Stimulated activated naive CD8-positive, alpha-beta T cell treated with anti-CD3 and anti-CD28 coated beads, Interleukin-15, amount 100 ng/mL, for 72 hours (primary cell): ENCODE measurements around the gene FBXL2.
"Not testable (repeated sequence)": the region's sequence is repeated elsewhere in the genome, so short reads cannot be mapped to it uniquely, and the experiment has no call there.

Experiments
- ATAC-seq: fragments of 150-1000 bp; cut with Tn5 transposase; 2 replicates; pipeline ENCODE4 v1.10.0; 2021; ENCODE audit warnings: mild to moderate bottlenecking, moderate library complexity
- DNase-seq, 2 donors: peaks; one replicate each; pipeline ENCODE4 v3.0.0; 2021 to 2022
- H3K27ac Mint-ChIP-seq, 2 donors: one replicate each; pipeline ENCODE4 v1.8.0; 2022; ENCODE audit warnings: mild to moderate bottlenecking in 2 of 2, mixed read lengths in 2 of 2, moderate library complexity in 2 of 2
- H3K27me3 Mint-ChIP-seq: one replicate; pipeline ENCODE4 v1.8.0; 2022; ENCODE audit warnings: mixed read lengths
- H3K4me1 Mint-ChIP-seq: one replicate; pipeline ENCODE4 v1.8.0; 2022; ENCODE audit warnings: mild to moderate bottlenecking, mixed read lengths
- H3K4me3 Mint-ChIP-seq, 2 donors: one replicate each; pipeline ENCODE4 v1.8.0; 2022; ENCODE audit warnings: mild to moderate bottlenecking in 2 of 2, mixed read lengths in 2 of 2, moderate library complexity in 1 of 2
- H3K9me3 Mint-ChIP-seq, 2 donors: one replicate each; pipeline ENCODE4 v1.8.0; 2022; ENCODE audit warnings: mixed read lengths in 2 of 2

Gene FBXL2

GRCh38 chr3:33278163-33278562, 921 bp downstream of the FBXL2 start:
- Mint-ChIP-seq H3K4me3 (no peak overlapping the region), H3K27me3 (peaks cover 34% of the 10 kb centered on the region), H3K27ac (no peak overlapping the region), H3K4me1 (no peaks in the 10 kb centered on the region), H3K9me3 (no peaks in the 10 kb centered on the region)
- no peak for ATAC-seq
- DNase-seq: no peak

- Mint-ChIP-seq H3K4me1 (no peaks in the 10 kb centered on the region), H3K9me3 (peaks cover 16 to 23% of the 10 kb centered on the region in 2 donors), H3K27me3 (peaks cover 43% of the 10 kb centered on the region), H3K4me3 (no peak overlapping the region), H3K27ac (no peak overlapping the region)
- DNase-seq (no peak), ATAC-seq (no peak)
These were observed 10.5 kb downstream of the FBXL2 start for GRCh38 chr3:33287672-33288282.

GRCh38 chr3:33299395-33300081, 22.3 kb downstream of the FBXL2 start:
- ATAC-seq: no peak
- Mint-ChIP-seq H3K27me3 (no peaks in the 10 kb centered on the region), H3K4me1 (no peaks in the 10 kb centered on the region), H3K4me3 (no peak overlapping the region), H3K27ac (no peak overlapping the region), H3K9me3 (no peaks in the 10 kb centered on the region)
- DNase-seq: no peak

- no peak for ATAC-seq
- H3K9me3 Mint-ChIP-seq: peaks cover 0 to 10% of the 10 kb centered on the region in 2 donors
These were observed 35.1 kb downstream of the FBXL2 start for GRCh38 chr3:33312361-33312760.

GRCh38 chr3:33313331-33313730, 36.1 kb downstream of the FBXL2 start:
- Mint-ChIP-seq H3K4me1 (no peaks in the 10 kb centered on the region), H3K27me3 (peaks cover 8% of the 10 kb centered on the region), H3K4me3 (no peak overlapping the region), H3K27ac (no peak overlapping the region), H3K9me3 (peaks cover 0 to 10% of the 10 kb centered on the region in 2 donors)
- ATAC-seq (no peak), DNase-seq (no peak)

More at GRCh38 chr3:33312361-33312760, 35.1 kb downstream of the FBXL2 start:
- DNase-seq: no peak
- peaks cover 8% of the 10 kb centered on the region for H3K27me3 Mint-ChIP-seq
- H3K4me3 Mint-ChIP-seq: no peak overlapping the region
- H3K4me1 Mint-ChIP-seq: no peaks in the 10 kb centered on the region
- no peak overlapping the region for H3K27ac Mint-ChIP-seq

GRCh38 chr3:33314993-33315392, 37.8 kb downstream of the FBXL2 start:
- H3K27me3 Mint-ChIP-seq: peaks cover 8% of the 10 kb centered on the region
- ATAC-seq: no peak
- DNase-seq: no peak
- peaks cover 0 to 6% of the 10 kb centered on the region in 2 donors for H3K9me3 Mint-ChIP-seq
- H3K4me3 Mint-ChIP-seq: no peak overlapping the region
- no peaks in the 10 kb centered on the region for H3K4me1 Mint-ChIP-seq
- no peak overlapping the region for H3K27ac Mint-ChIP-seq

GRCh38 chr3:33315826-33316225, 38.6 kb downstream of the FBXL2 start:
- Mint-ChIP-seq H3K27me3 (peaks cover 8% of the 10 kb centered on the region), H3K27ac (no peak overlapping the region), H3K4me3 (no peak overlapping the region), H3K9me3 (peaks cover 0 to 6% of the 10 kb centered on the region in 2 donors), H3K4me1 (no peaks in the 10 kb centered on the region)
- ATAC-seq (no peak), DNase-seq (no peak)

- DNase-seq (no peak), ATAC-seq (no peak)
- Mint-ChIP-seq H3K4me3 (no peak overlapping the region), H3K27ac (peak overlapping the region in 1 of 2 donors; percentile 27), H3K9me3 (no peaks in the 10 kb centered on the region), H3K4me1 (no peaks in the 10 kb centered on the region), H3K27me3 (peaks cover 8% of the 10 kb centered on the region)
These were observed 40.9 kb downstream of the FBXL2 start for GRCh38 chr3:33317963-33318709.

GRCh38 chr3:33318710-33319380, 41.6 kb downstream of the FBXL2 start:
- Mint-ChIP-seq H3K4me1 (no peaks in the 10 kb centered on the region), H3K27ac (peak overlapping the region in 1 of 2 donors; percentile 27), H3K27me3 (peaks cover 8% of the 10 kb centered on the region), H3K4me3 (no peak overlapping the region), H3K9me3 (no peaks in the 10 kb centered on the region)
- ATAC-seq (no peak), DNase-seq (no peak)

- no peaks in the 10 kb centered on the region for H3K4me1 Mint-ChIP-seq
- ATAC-seq: no peak
These were observed 45.2 kb downstream of the FBXL2 start for GRCh38 chr3:33322412-33322811.

GRCh38 chr3:33331414-33331813, 54.2 kb downstream of the FBXL2 start:
- Mint-ChIP-seq H3K27ac (no peak overlapping the region), H3K4me1 (no peaks in the 10 kb centered on the region), H3K4me3 (no peak overlapping the region), H3K9me3 (peaks cover 11 to 16% of the 10 kb centered on the region in 2 donors), H3K27me3 (peaks cover 9% of the 10 kb centered on the region)
- ATAC-seq: no peak
- DNase-seq: no peak

More at GRCh38 chr3:33322412-33322811, 45.2 kb downstream of the FBXL2 start:
- DNase-seq: no peak
- Mint-ChIP-seq H3K4me3 (no peak overlapping the region), H3K9me3 (no peaks in the 10 kb centered on the region), H3K27me3 (peaks cover 3% of the 10 kb centered on the region), H3K27ac (no peak overlapping the region)

- Mint-ChIP-seq H3K27me3 (no peaks in the 10 kb centered on the region), H3K4me1 (peaks cover 2% of the 10 kb centered on the region), H3K9me3 (peaks cover 11 to 16% of the 10 kb centered on the region in 2 donors), H3K27ac (no peak overlapping the region), H3K4me3 (no peak overlapping the region)
- ATAC-seq (no peak), DNase-seq (no peak)
These were observed 57.1 kb downstream of the FBXL2 start for GRCh38 chr3:33334364-33334763.

GRCh38 chr3:33338936-33339465, 61.8 kb downstream of the FBXL2 start:
- H3K4me1 Mint-ChIP-seq, H3K27me3 Mint-ChIP-seq, ATAC-seq, DNase-seq, H3K9me3 Mint-ChIP-seq, H3K4me3 Mint-ChIP-seq: not testable (repeated sequence)
- H3K27ac Mint-ChIP-seq: peak overlapping the region in 1 of 2 donors; percentile 56

- H3K27ac Mint-ChIP-seq: no peak overlapping the region
- DNase-seq (no peak), ATAC-seq (no peak)
- H3K9me3 Mint-ChIP-seq: peaks cover 0 to 1% of the 10 kb centered on the region in 2 donors
- H3K4me3 Mint-ChIP-seq: no peak overlapping the region
- peaks cover 8% of the 10 kb centered on the region for H3K4me1 Mint-ChIP-seq
- H3K27me3 Mint-ChIP-seq: peaks cover 2% of the 10 kb centered on the region
These were observed 62.5 kb downstream of the FBXL2 start for GRCh38 chr3:33339758-33340157.

GRCh38 chr3:33355611-33356010, 78.4 kb downstream of the FBXL2 start:
- ATAC-seq: no peak
- Mint-ChIP-seq H3K27ac (no peak overlapping the region), H3K4me3 (no peak overlapping the region), H3K27me3 (peaks cover 8% of the 10 kb centered on the region), H3K4me1 (no peaks in the 10 kb centered on the region), H3K9me3 (no peaks in the 10 kb centered on the region)
- DNase-seq: no peak
